H1 (cell line): ENCODE results near the gene PRKAR1B. TPM values are rescaled to one million over a fixed set of nuclear protein-coding genes. Genes with fewer than 3 reads are reported as not detected.

ENCODE experiments used
- CHD1 ChIP-seq: IDR thresholded peaks from 2 replicates; pipeline ENCODE4 v1.6.1; 2012; ENCODE audit warnings: low read depth, low read length, improper control_type of control experiment
- TEAD4 ChIP-seq: IDR thresholded peaks from 2 replicates; pipeline ENCODE4 v1.6.1; 2012; ENCODE audit warnings: low read depth, low read length, inconsistent platforms, mixed read lengths
- polyA plus RNA-seq, 7 experiments: library from polyadenylated mRNA; depleted of rRNA in 3 of 7; stranded (reverse) in 5 of 7; unstranded in 2 of 7; fragments of >200 nt in 5 of 7; fragments of 200-250 nt in 2 of 7; gene quantifications; 1 replicate in 5 of 7; 2 replicates in 1 of 7; 4 replicates in 1 of 7; pipeline versions ENCODE4 v1.2.1 to v1.2.3, GENCODE V29; 2011 to 2013; ENCODE audit warnings: missing spikeins in 2 of 7, mixed read lengths in 2 of 7
- total RNA-seq: library from RNA; stranded (reverse); fragmentation: NEBNext Ultra II Directional; extraction: Animal tissue kit (Norgen Biotek cat#: 25700); gene quantifications from 2 replicates; pipeline ENCODE4 v1.2.1, GENCODE V29; 2021

Gene PRKAR1B
- total and polyA plus RNA-seq, 2 of the 8 experiments (the other 6 are each of a cell fraction or from before 2014, with no cell fraction given) = 12.3 to 55.7 TPM

DNA sequence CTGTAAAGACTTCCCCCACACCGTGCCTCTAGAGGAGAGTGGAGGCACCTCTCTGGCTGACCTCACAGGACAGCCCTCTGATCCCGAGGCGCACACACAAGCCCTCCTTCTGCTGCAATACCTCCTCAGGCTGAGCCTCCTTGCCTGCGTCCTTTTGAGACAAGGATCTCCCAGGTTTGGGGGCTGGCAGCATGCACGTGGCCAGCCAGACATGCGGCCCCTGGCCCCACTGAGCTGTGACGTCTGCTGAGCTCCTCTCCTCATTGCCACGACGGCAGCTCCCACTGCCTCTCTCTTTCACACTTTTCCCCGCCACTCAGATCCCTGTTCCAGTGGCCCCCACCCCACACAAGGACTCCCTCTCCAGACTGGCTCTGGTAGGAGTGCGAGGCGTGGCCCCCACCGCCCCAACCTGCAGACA is 12.8 kb downstream of the PRKAR1B start (continued):
- TF ChIP-seq TEAD4 (no peak), CHD1 (no peak)
